ACC112 (cell line): ENCODE measurements around the gene MCTP2.

Experiments used
- H2AFZ ChIP-seq: fragments of 200-600 bp; sonication (generic); one replicate; pipeline ENCODE4 v1.6.0; 2017; ENCODE audit warnings: antibody characterized with exemption, low read length; ENCODE audit not compliant: unreplicated experiment
- H3K27ac ChIP-seq: fragments of 200-600 bp; sonication (generic); 2 replicates; pipeline ENCODE4 v1.5.1; 2014; ENCODE audit warnings: low read depth, mild to moderate bottlenecking, antibody characterized with exemption, low read length, moderate library complexity
- H3K27me3 ChIP-seq: fragments of 200-600 bp; sonication (generic); 2 replicates; pipeline ENCODE4 v1.6.1; 2014; ENCODE audit warnings: mild to moderate bottlenecking, antibody characterized with exemption, low read length, moderate library complexity, mixed read lengths; ENCODE audit not compliant: insufficient read depth
- H3K36me3 ChIP-seq: fragments of 200-600 bp; sonication (generic); 2 replicates; pipeline ENCODE4 v1.6.1; 2016; ENCODE audit warnings: mild to moderate bottlenecking, antibody characterized with exemption, low read length, moderate library complexity, mixed read lengths; ENCODE audit not compliant: insufficient read depth
- H3K4me1 ChIP-seq: fragments of 200-600 bp; sonication (generic); one replicate; pipeline ENCODE4 v1.6.1; 2016; ENCODE audit warnings: low read length, mixed read lengths; ENCODE audit not compliant: insufficient read depth, unreplicated experiment, control insufficient read depth
- H3K4me3 ChIP-seq: fragments of 200-600 bp; sonication (generic); 2 replicates; pipeline ENCODE4 v1.5.1; 2014; ENCODE audit warnings: mild to moderate bottlenecking, low read depth, low read length
- H3K79me2 ChIP-seq: fragments of 200-600 bp; sonication (generic); one replicate; pipeline ENCODE4 v1.6.0; 2016; ENCODE audit warnings: low read length; ENCODE audit not compliant: control insufficient read depth, unreplicated experiment, insufficient read depth

The MCTP2 gene

GRCh38 chr15:94324835-94325767, 93.7 kb downstream of the MCTP2 start:
- Histone ChIP-seq H3K27ac (no peak overlapping the region), H3K36me3 (no peaks in the 10 kb centered on the region), H3K4me1 (no peaks in the 10 kb centered on the region), H3K79me2 (no peaks in the 10 kb centered on the region), H2AFZ (no peak overlapping the region), H3K27me3 (no peaks in the 10 kb centered on the region), H3K4me3 (no peak overlapping the region)

DNA sequence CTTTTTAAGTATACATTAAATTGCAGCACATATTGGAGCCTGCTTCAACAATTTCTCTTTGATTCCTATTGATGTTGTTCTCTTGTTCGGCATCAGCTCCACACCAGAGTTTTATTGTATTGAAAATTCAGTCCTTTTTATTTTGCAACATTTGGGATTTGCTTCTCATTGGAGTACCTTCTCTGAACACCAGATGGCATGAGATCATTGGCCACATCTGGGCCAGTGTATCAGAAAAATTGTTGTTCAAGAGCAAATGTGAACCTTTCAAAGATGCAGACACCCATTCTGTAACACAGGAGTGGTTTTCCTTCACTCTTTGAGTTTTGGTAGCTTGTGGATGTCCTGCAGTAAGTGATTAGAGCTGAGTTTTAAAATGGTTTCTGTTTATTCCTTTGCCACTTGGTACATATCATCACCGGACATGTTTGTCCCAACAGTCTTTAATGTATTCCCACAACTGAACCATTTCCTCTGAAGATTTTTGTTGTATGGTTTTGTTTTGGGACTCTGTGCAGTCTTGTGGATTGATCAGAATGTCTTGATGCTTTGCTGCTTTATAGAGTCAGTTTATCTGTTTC, 96.1 kb downstream of the MCTP2 start:
- Histone ChIP-seq H3K27ac (no peak overlapping the region), H2AFZ (no peak overlapping the region), H3K36me3 (no peaks in the 10 kb centered on the region), H3K4me3 (no peak overlapping the region), H3K4me1 (no peaks in the 10 kb centered on the region), H3K27me3 (no peaks in the 10 kb centered on the region), H3K79me2 (no peaks in the 10 kb centered on the region)

DNA sequence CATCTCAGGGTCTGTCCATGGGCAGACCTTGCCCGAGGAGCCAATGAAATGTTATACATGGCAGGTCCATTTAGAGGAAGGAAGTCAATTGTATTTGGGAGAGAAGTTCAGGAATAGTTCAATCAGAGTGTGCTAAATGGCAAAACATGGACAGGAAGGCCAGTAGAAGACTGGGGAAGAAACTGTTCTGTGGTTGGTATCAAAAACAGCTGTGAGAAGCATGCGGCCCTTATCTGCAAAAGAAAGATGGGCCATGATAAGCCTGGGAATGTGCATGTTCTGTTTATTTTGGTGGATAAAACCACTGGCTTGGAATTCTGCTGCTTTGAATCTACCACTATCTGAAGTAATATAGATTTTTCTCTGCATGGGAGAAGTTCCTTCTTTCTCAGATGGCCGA, 100.4 kb downstream of the MCTP2 start:
- Histone ChIP-seq H3K4me1 (no peaks in the 10 kb centered on the region), H3K79me2 (no peaks in the 10 kb centered on the region), H3K27ac (no peak overlapping the region), H3K27me3 (no peaks in the 10 kb centered on the region), H3K36me3 (no peaks in the 10 kb centered on the region), H2AFZ (no peak overlapping the region), H3K4me3 (no peak overlapping the region)

DNA sequence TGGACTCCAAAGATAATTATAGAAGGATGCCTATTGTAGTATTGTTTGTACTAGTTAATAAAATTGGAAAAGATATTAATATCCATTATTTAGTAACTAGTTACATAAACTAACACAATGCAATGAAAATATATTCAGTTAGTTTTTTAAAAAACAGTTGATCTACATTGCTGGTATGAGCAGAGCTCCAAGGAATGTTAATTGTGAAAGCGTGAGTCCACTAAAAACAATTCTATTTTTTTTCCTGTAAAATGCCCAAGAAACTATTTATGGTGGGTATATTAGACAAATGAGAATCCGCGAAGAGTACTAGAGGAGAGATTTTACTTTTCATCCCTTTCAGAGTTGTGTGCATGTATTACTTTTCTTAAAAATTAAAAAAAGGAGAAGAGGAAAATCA, 104.3 kb downstream of the MCTP2 start:
- Histone ChIP-seq H3K79me2 (no peaks in the 10 kb centered on the region), H3K36me3 (no peaks in the 10 kb centered on the region), H3K4me1 (no peaks in the 10 kb centered on the region), H2AFZ (no peak overlapping the region), H3K27ac (no peak overlapping the region), H3K27me3 (no peaks in the 10 kb centered on the region), H3K4me3 (no peak overlapping the region)

DNA sequence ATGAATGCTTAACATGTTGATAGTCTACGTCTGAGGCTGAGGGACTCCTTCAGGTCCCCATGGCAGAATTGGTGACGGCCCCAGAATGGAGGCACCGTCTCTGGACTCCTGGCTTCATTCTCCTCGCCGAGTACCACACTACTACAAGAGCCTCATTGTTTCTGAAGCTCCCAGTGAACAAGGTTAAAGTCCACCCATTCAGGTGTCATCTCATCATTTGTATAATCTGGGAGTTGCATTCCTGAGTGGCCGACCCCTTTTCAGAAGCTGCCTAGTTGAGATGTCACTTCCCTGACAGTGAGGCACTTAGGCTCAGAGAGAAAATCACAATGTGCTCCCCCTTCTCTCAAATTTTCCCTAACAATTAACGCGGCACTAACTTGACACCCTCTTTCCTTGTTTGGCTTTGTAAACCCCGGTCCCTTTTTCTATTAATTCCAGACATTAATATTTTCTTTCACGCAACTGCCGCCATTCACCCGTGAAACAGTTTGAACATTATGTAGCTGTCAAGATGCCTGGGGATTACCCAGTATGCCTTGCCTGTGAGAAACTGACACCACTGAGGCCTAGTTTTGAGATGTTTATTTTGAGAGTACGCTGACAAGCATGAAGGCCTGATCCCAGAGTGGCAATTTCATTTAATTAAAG, 105.6 kb downstream of the MCTP2 start:
- Histone ChIP-seq H2AFZ (no peak overlapping the region), H3K27ac (no peak overlapping the region), H3K4me1 (no peaks in the 10 kb centered on the region), H3K79me2 (no peaks in the 10 kb centered on the region), H3K4me3 (no peak overlapping the region), H3K27me3 (no peaks in the 10 kb centered on the region), H3K36me3 (no peaks in the 10 kb centered on the region)

- Histone ChIP-seq H3K79me2 (no peaks in the 10 kb centered on the region), H3K36me3 (no peaks in the 10 kb centered on the region), H3K27ac (no peak overlapping the region), H3K4me3 (no peak overlapping the region), H2AFZ (no peak overlapping the region), H3K4me1 (no peaks in the 10 kb centered on the region), H3K27me3 (no peaks in the 10 kb centered on the region)
Observed at GRCh38 chr15:94338243-94338846, 107.0 kb downstream of the MCTP2 start.

- H3K36me3 ChIP-seq, result no peaks in the 10 kb centered on the region
- peak overlapping the region; percentile 53 for H2AFZ ChIP-seq
Observed at GRCh38 chr15:94346282-94346681, 114.9 kb downstream of the MCTP2 start.

GRCh38 chr15:94348084-94348483, 116.7 kb downstream of the MCTP2 start:
- H3K27me3 ChIP-seq, result no peaks in the 10 kb centered on the region
- H3K27ac ChIP-seq, result no peak overlapping the region
- no peak overlapping the region for H3K4me3 ChIP-seq
- no peaks in the 10 kb centered on the region for H3K79me2 ChIP-seq
- no peaks in the 10 kb centered on the region for H3K36me3 ChIP-seq
- no peak overlapping the region for H2AFZ ChIP-seq
- no peaks in the 10 kb centered on the region for H3K4me1 ChIP-seq

More at GRCh38 chr15:94346282-94346681, 114.9 kb downstream of the MCTP2 start:
- no peaks in the 10 kb centered on the region for H3K4me1 ChIP-seq
- no peak overlapping the region for H3K27ac ChIP-seq
- no peaks in the 10 kb centered on the region for H3K79me2 ChIP-seq
- no peaks in the 10 kb centered on the region for H3K27me3 ChIP-seq
- H3K4me3 ChIP-seq, result no peak overlapping the region

DNA sequence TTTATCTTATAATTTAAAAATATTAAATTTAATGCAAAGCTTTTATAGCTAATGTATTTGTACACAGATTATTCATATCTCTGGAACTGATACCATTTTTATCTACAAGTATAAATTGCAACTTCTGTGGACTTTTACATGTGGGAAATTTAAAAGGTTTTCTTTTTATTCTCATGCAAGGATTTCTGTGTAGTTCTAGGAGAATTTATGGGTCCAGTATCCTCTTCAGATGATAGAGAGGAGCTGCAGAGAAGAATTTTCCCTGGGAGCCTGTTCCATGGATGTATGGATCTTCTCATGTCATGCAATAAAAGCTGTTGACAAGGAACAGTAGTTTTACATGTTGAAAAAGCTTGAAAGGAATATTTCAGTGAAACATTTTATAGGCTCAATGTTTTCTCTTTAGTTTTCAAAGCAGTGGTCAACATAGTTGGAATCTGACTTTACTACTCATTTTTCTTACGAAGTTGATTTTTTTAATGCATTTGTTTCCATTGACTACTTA, 119.7 kb downstream of the MCTP2 start:
- Histone ChIP-seq H3K27me3 (no peaks in the 10 kb centered on the region), H3K4me1 (no peaks in the 10 kb centered on the region), H2AFZ (no peak overlapping the region), H3K36me3 (no peaks in the 10 kb centered on the region), H3K4me3 (no peak overlapping the region), H3K79me2 (no peaks in the 10 kb centered on the region), H3K27ac (no peak overlapping the region)

GRCh38 chr15:94352636-94353487, 121.5 kb downstream of the MCTP2 start:
- H3K27ac ChIP-seq, result no peak overlapping the region
- H3K4me1 ChIP-seq, result no peaks in the 10 kb centered on the region
- H3K36me3 ChIP-seq, result no peaks in the 10 kb centered on the region
- no peaks in the 10 kb centered on the region for H3K27me3 ChIP-seq
- H2AFZ ChIP-seq, result no peak overlapping the region
- H3K4me3 ChIP-seq, result no peak overlapping the region
- H3K79me2 ChIP-seq, result no peaks in the 10 kb centered on the region
